ENCODE data around the gene WIPF1.

DNA sequence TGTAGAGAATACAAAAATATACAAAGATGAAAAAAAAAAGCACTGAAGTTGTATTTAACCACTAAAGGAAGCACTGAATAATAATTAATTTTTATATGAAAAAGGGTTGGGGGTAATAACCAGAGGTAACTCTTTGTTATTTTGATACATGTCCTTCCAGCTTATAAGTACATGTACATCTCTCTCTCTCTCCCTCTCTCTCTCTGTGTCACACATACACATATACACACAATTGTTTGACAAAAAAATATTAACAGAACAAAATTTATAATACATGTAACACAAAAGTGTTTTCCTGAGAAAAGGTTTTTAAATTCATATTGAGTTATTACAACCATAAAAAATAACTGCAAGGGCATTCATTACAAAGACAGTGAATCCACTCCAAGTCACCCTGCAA, 4.6 kb downstream of the WIPF1 start:
- TF ChIP-seq, protein P1, sequence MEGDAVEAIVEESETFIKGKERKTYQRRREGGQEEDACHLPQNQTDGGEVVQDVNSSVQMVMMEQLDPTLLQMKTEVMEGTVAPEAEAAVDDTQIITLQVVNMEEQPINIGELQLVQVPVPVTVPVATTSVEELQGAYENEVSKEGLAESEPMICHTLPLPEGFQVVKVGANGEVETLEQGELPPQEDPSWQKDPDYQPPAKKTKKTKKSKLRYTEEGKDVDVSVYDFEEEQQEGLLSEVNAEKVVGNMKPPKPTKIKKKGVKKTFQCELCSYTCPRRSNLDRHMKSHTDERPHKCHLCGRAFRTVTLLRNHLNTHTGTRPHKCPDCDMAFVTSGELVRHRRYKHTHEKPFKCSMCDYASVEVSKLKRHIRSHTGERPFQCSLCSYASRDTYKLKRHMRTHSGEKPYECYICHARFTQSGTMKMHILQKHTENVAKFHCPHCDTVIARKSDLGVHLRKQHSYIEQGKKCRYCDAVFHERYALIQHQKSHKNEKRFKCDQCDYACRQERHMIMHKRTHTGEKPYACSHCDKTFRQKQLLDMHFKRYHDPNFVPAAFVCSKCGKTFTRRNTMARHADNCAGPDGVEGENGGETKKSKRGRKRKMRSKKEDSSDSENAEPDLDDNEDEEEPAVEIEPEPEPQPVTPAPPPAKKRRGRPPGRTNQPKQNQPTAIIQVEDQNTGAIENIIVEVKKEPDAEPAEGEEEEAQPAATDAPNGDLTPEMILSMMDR (IDR thresholded peaks at IDR 0.05), result no peak
- no peak for TF ChIP-seq POLR2A (IDR thresholded peaks at IDR 0.05)

Data from body of pancreas (tissue), 4 donors.